Measurements from ENCODE around the gene TMEM204. TPM values are rescaled to one million over a fixed set of nuclear protein-coding genes. Genes with fewer than 3 reads are reported as not detected.

The TMEM204 gene
- total and polyA plus RNA-seq, 7 experiments from 2014 or later, result 26.3 to 186 (median 152) TPM

DNA sequence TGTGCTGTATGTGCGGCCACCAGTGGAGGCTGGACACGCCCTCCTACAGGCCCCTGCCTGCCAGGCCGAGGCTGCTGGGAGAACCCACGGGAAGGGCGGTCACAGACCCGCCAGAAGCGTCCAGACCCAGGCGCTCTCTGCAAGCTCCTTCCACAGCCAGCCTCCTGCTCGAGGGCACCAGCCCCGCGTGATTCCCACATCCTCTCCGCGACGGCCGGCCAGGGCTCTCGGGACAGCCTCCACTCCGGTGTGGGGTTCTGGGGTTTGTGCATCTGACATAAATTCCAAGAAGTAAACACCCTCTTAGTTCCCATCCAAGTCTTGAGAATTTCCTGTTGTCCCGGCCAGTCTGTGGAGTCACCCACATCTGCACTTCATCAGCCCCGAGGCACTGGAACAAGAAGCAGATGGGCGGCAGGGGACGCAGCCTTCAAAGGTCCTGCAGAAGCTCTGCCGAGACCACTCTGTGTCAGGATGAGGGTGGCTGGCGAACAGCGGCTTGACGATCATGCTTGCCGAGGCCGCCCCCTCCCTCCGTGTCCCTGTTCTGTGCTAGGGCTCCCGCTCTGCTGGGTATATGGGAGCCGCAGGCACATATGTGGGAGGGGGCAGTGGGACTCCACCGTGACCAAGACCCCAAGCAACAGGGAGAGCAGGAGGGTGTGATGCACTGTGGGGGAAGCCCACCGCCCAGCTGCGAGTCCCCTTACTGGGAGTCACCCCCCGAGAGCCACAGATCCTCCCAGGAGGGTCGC, 2.4 kb upstream of the TMEM204 start:
- Mint-ChIP-seq H3K27ac (peak overlapping the region; percentile 8 to 93 (median 55)), H3K4me1 (peaks cover 22 to 51% (median 35%) of the 10 kb centered on the region in 7 donors), H3K27me3 (peaks cover 0 to 3% (median 0%) of the 10 kb centered on the region in 5 donors), H3K9me3 (no peaks in the 10 kb centered on the region), H3K4me3 (peak overlapping the region in 1 of 10 donors; percentile 29), H3K36me3 (peaks cover 7 to 14% (median 11%) of the 10 kb centered on the region in 5 donors)
- H3K36me3 ChIP-seq (ENCODE audit: control insufficient read depth in 2 of 3, insufficient read depth in 3 of 3, low read length in 3 of 3), result peaks cover 0 to 22% (median 3%) of the 10 kb centered on the region in 3 experiments
- H3K9me3 ChIP-seq (ENCODE audit: control insufficient read depth in 2 of 3, low read length in 3 of 3), result no peaks in the 10 kb centered on the region
- DNase-seq (no peak), ATAC-seq (no peak)
- ChIA-PET POLR2A (interaction anchor here (4.9 kb wide), 1 partner anchor 39 kb away, joined by 38 read pairs; the partner anchor contains the start of gene TELO2), CTCF (no interaction called here)
- H3K4me3 ChIP-seq (ENCODE audit: low read length), result no peak overlapping the region
- intact Hi-C loops (cut with micrococcal nuclease), result loop anchor here (5.0 to 10.0 kb wide), 2 partner anchors 56 to 241 kb away; partner anchors contain the start of genes CLCN7 (in 1 of the 2), EME2 (in 1 of the 2), MRPS34 (in 1 of the 2) and NME3 (in 1 of the 2)
- no peak overlapping the region for H3K27ac ChIP-seq (ENCODE audit: low read depth, low read length)
- H3K4me1 ChIP-seq (ENCODE audit: control insufficient read depth in 2 of 2, insufficient read depth in 2 of 2, low read length in 2 of 2), result peaks cover 23 to 36% of the 10 kb centered on the region in 2 donors
- no peaks in the 10 kb centered on the region for H3K27me3 ChIP-seq (ENCODE audit: control insufficient read depth in 2 of 2, insufficient read depth in 2 of 2, low read length in 2 of 2)

DNA sequence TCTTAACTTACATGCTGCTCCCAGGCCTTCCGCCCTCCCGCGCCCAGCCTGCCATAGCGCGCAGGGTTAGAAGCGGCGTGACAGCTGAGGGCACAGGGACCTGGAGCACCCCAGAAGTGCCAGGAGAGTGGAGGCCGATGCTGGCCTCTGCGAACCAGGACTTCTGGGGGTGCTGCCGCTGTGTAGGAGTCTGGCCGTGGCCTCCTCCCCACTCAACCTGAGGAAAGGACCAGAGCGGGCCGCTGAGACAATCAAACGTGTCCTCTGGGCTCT, 1.9 kb upstream of the TMEM204 start:
- DNase-seq, result no peak
- H3K4me1 ChIP-seq (ENCODE audit: control insufficient read depth in 2 of 2, insufficient read depth in 2 of 2, low read length in 2 of 2), result peaks cover 26 to 38% of the 10 kb centered on the region in 2 donors
- CTCF ChIA-PET, result no interaction called here
- Mint-ChIP-seq H3K4me1 (peaks cover 26 to 56% (median 39%) of the 10 kb centered on the region in 7 donors), H3K36me3 (peaks cover 7 to 17% (median 12%) of the 10 kb centered on the region in 5 donors), H3K27me3 (peaks cover 0 to 3% (median 0%) of the 10 kb centered on the region in 5 donors), H3K9me3 (no peaks in the 10 kb centered on the region), H3K27ac (peak overlapping the region in 5 of 9 donors; percentile 49 to 93 (median 81)), H3K4me3 (peak overlapping the region in 1 of 10 donors; percentile 29)
- H3K27ac ChIP-seq (ENCODE audit: low read depth, low read length), result no peak overlapping the region
- POLR2A ChIA-PET, result interaction anchor here (1.0 to 4.9 kb wide), 2 partner anchors 39 to 56 kb away, joined by 3 to 38 read pairs; partner anchors contain the start of gene TELO2
- intact Hi-C loops (cut with micrococcal nuclease), result loop anchor here (5.0 to 10.0 kb wide), 2 partner anchors 57 to 241 kb away; partner anchors contain the start of genes CLCN7 (in 1 of the 2), EME2 (in 1 of the 2), MRPS34 (in 1 of the 2) and NME3 (in 1 of the 2)
- no peak for ATAC-seq
- H3K4me3 ChIP-seq (ENCODE audit: low read length), result no peak overlapping the region
- H3K27me3 ChIP-seq (ENCODE audit: control insufficient read depth in 2 of 2, insufficient read depth in 2 of 2, low read length in 2 of 2), result no peaks in the 10 kb centered on the region
- no peaks in the 10 kb centered on the region for H3K9me3 ChIP-seq (ENCODE audit: control insufficient read depth in 2 of 3, low read length in 3 of 3)
- H3K36me3 ChIP-seq (ENCODE audit: control insufficient read depth in 2 of 3, insufficient read depth in 3 of 3, low read length in 3 of 3), result peaks cover 0 to 28% (median 7%) of the 10 kb centered on the region in 3 experiments

- intact Hi-C loops (cut with micrococcal nuclease), result loop anchor here (2.0 to 10.0 kb wide), 4 partner anchors 39 to 240 kb away; partner anchors contain the start of genes TELO2 (in 2 of the 2), CLCN7 (in 1 of the 2), CRAMP1 (in 1 of the 2) and EME2 (in 1 of the 2)
- Histone ChIP-seq H3K9me3 (ENCODE audit: control insufficient read depth in 2 of 3, low read length in 3 of 3) (no peaks in the 10 kb centered on the region), H3K27me3 (ENCODE audit: control insufficient read depth in 2 of 2, insufficient read depth in 2 of 2, low read length in 2 of 2) (no peaks in the 10 kb centered on the region), H3K36me3 (ENCODE audit: control insufficient read depth in 2 of 3, insufficient read depth in 3 of 3, low read length in 3 of 3) (peaks cover 0 to 34% (median 7%) of the 10 kb centered on the region in 3 experiments), H3K27ac (ENCODE audit: low read depth, low read length) (peak overlapping the region; percentile 84), H3K4me1 (ENCODE audit: control insufficient read depth in 2 of 2, insufficient read depth in 2 of 2, low read length in 2 of 2) (peaks cover 26 to 38% of the 10 kb centered on the region in 2 donors), H3K4me3 (ENCODE audit: low read length) (no peak overlapping the region)
- Mint-ChIP-seq H3K9me3 (no peaks in the 10 kb centered on the region), H3K4me3 (peak overlapping the region; percentile 9 to 100 (median 96)), H3K27me3 (peaks cover 0 to 3% (median 0%) of the 10 kb centered on the region in 5 donors), H3K36me3 (peaks cover 7 to 23% (median 16%) of the 10 kb centered on the region in 5 donors), H3K4me1 (peaks cover 28 to 56% (median 39%) of the 10 kb centered on the region in 7 donors), H3K27ac (peak overlapping the region in 8 of 9 donors; percentile 82 to 97 (median 94))
- ChIA-PET POLR2A (interaction anchor here (0.7 to 4.9 kb wide), 10 partner anchors 9 to 176 kb away, joined by 3 to 38 read pairs (median 7); partner anchors contain the start of genes CRAMP1, IFT140, MAPK8IP3 and TELO2), CTCF (interaction anchor here (0.8 to 1.0 kb wide), 2 partner anchors 8 to 9 kb away, joined by 3 to 5 read pairs; no protein-coding TSS in a partner anchor)
- no peak for DNase-seq
- no peak for ATAC-seq
These were observed 1.2 kb upstream of the TMEM204 start for GRCh38 chr16:1532081-1532760.

DNA sequence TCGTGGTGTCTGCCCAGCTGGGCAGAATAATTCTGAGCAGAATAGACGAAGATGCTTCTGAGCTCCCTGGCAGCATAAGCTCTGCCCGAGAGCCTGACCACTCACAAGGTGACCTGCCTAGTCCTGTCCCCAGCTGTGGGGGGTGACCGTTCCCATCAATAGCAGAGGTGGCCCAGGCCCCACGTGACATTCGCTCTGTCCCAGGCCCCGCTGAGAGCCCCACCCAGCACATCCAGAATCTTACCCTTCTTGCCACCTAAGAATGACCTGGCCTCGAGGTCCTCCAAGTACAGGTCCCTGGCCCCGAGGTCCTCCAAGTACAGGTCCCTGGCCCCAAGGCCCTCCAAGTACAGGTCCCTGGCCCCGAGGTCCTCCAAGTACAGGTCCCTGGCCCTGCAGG, 695 bp upstream of the TMEM204 start:
- H3K36me3 ChIP-seq (ENCODE audit: control insufficient read depth in 2 of 3, insufficient read depth in 3 of 3, low read length in 3 of 3), result peaks cover 0 to 40% (median 7%) of the 10 kb centered on the region in 3 experiments
- H3K27ac ChIP-seq (ENCODE audit: low read depth, low read length), result peak overlapping the region; percentile 84
- DNase-seq (no peak), ATAC-seq (no peak)
- H3K4me3 ChIP-seq (ENCODE audit: low read length), result peak overlapping the region; percentile 85
- peaks cover 11 to 26% (median 20%) of the 10 kb centered on the region in 5 donors for H3K36me3 Mint-ChIP-seq
- peaks cover 0 to 3% (median 0%) of the 10 kb centered on the region in 5 donors for H3K27me3 Mint-ChIP-seq
- ChIA-PET CTCF (interaction anchor here (0.7 to 1.0 kb wide), 3 partner anchors 9 to 172 kb away, joined by 3 to 5 read pairs (median 3); no protein-coding TSS in a partner anchor), POLR2A (interaction anchor here (0.7 to 4.9 kb wide), 12 partner anchors 10 to 176 kb away, joined by 3 to 38 read pairs (median 8); partner anchors contain the start of genes CRAMP1, IFT140, MAPK8IP3 and TELO2)
- H3K27me3 ChIP-seq (ENCODE audit: control insufficient read depth in 2 of 2, insufficient read depth in 2 of 2, low read length in 2 of 2), result no peaks in the 10 kb centered on the region
- H3K27ac Mint-ChIP-seq, result peak overlapping the region in 8 of 9 donors; percentile 82 to 97 (median 94)
- H3K4me1 Mint-ChIP-seq, result peaks cover 31 to 56% (median 44%) of the 10 kb centered on the region in 7 donors
- intact Hi-C loops (cut with micrococcal nuclease), result loop anchor here (1.0 to 10.0 kb wide), 6 partner anchors 11 to 240 kb away; partner anchors contain the start of genes CLCN7 (in 2 of the 2), TELO2 (in 2 of the 2), CRAMP1 (in 1 of the 2) and EME2 (in 1 of the 2)
- H3K9me3 ChIP-seq (ENCODE audit: control insufficient read depth in 2 of 3, low read length in 3 of 3), result no peaks in the 10 kb centered on the region
- peak overlapping the region; percentile 14 to 100 (median 98) for H3K4me3 Mint-ChIP-seq
- peaks cover 26 to 38% of the 10 kb centered on the region in 2 donors for H3K4me1 ChIP-seq (ENCODE audit: control insufficient read depth in 2 of 2, insufficient read depth in 2 of 2, low read length in 2 of 2)
- H3K9me3 Mint-ChIP-seq, result no peaks in the 10 kb centered on the region

- peaks cover 32 to 46% of the 10 kb centered on the region in 2 donors for H3K4me1 ChIP-seq (ENCODE audit: control insufficient read depth in 2 of 2, insufficient read depth in 2 of 2, low read length in 2 of 2)
- H3K4me3 ChIP-seq (ENCODE audit: low read length), result peak overlapping the region; percentile 85
- H3K9me3 ChIP-seq (ENCODE audit: control insufficient read depth in 2 of 3, low read length in 3 of 3), result no peaks in the 10 kb centered on the region
- H3K27me3 ChIP-seq (ENCODE audit: control insufficient read depth in 2 of 2, insufficient read depth in 2 of 2, low read length in 2 of 2), result no peaks in the 10 kb centered on the region
- Mint-ChIP-seq H3K9me3 (no peaks in the 10 kb centered on the region), H3K4me1 (peaks cover 39 to 60% (median 49%) of the 10 kb centered on the region in 7 donors), H3K4me3 (peak overlapping the region; percentile 92 to 100 (median 98)), H3K36me3 (peaks cover 11 to 33% (median 25%) of the 10 kb centered on the region in 5 donors), H3K27me3 (peaks cover 0 to 3% (median 0%) of the 10 kb centered on the region in 5 donors), H3K27ac (peak overlapping the region; percentile 76 to 97 (median 94))
- peak in 1 of 9 donors; percentile 41 for DNase-seq
- intact Hi-C loops (cut with micrococcal nuclease), result loop anchor here (1.0 to 10.0 kb wide), 7 partner anchors 8 to 238 kb away; partner anchors contain the start of genes CLCN7 (in 1 of the 2), CRAMP1 (in 1 of the 2), EME2 (in 1 of the 2) and IFT140 (in 1 of the 2)
- CTCF ChIA-PET, result interaction anchor here (0.9 kb wide), 1 partner anchor 41 kb away, joined by 3 read pairs; the partner anchor contains the start of gene TELO2
- H3K27ac ChIP-seq (ENCODE audit: low read depth, low read length), result peak overlapping the region; percentile 84
- peaks cover 0 to 55% (median 15%) of the 10 kb centered on the region in 3 experiments for H3K36me3 ChIP-seq (ENCODE audit: control insufficient read depth in 2 of 3, insufficient read depth in 3 of 3, low read length in 3 of 3)
- POLR2A ChIA-PET, result interaction anchor here (0.7 to 4.9 kb wide), 23 partner anchors 9 to 1054 kb away, joined by 3 to 38 read pairs (median 6); partner anchors contain the start of genes CRAMP1, IFT140, MAPK8IP3 and METTL26
- ATAC-seq, result peak; percentile 16
These were observed 855 bp downstream of the TMEM204 start for GRCh38 chr16:1534021-1535020.
